Heart left ventricle (tissue), 13 donors: ENCODE data around the gene UPF2.

Experiments used
- CTCF ChIP-seq, 12 donors: fragments of 200-600 bp; sonication (generic) in 4 of 12; IDR thresholded peaks; one replicate each; pipeline versions ENCODE4 v1.5.0 to v1.8.0; 2018 to 2022; ENCODE audit warnings: antibody characterized with exemption in 12 of 12, mild to moderate bottlenecking in 5 of 12
- POLR2A ChIP-seq, 2 donors: fragments of 450-650 bp; IDR thresholded peaks; one replicate each; pipeline ENCODE4 v1.6.1; 2017; ENCODE audit warnings: antibody characterized with exemption in 2 of 2, mild to moderate bottlenecking in 2 of 2, moderate library complexity in 2 of 2
- donor health status: ischemic (EF 13 %, LVEDD 7.1; RV severe dilation, severe dysfunction).
- donor health status: DM: no; HTN: yes; CAD: no.
- donor health status: DM: no; HTN: no; CAD: no.
- donor health status: ischemic (EF 25% LVEDD 6.9; RV normal size, moderate dysfunction).
- donor health status: ischemic (EF 25% LVEDD 5.7; RV mildly dilated, moderate dysfunction).
- donor health status: ischemic (EF 35%, LVEDD 5.7; RV mildly dilated, moderate dysfunction).
- donor health status: nonischemic (EF 11% LVEDD 7.7; RV severe dilation, severe dysfunction).
- donor health status: DM: yes; HTN: yes; CAD: no.
- donor health status: PGD.
- donor health status: ischemic (EF 29% LVEDD 5.4; RV normal size, mild dysfunction).
- donor health status: nonischemic (EF 23%, LVEDD 6.1; RV moderate dilation, normal function).

DNA sequence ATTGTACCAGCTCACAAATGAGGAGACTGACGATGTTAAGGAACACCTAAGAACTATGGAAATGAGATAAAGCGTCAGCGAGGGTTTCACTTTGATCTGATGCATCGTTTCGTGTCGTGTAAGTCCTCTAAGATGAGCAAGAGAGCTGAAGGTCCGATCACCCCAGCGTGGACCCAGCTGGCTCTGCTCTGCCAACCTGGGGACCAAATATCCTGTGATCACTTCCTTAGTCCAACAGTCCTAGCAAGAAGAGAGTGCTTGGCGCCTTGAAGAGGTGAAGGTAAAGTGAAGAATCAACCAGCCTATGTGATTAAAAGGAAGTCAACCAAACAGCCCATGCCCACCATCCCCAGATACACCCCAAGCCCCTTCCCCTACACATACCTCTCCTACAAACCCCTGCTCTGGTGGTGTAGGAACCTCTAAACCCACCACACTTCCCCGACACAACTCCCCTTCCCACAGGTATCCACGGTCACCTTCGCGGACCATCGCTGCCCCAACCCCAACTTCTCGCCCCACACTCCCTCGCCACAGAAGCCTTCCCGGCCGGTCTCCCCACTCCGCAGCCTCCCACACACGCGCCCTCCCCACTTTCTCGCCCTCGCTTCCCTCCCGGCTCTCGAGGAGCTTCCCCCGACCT is 722 bp downstream of the UPF2 start:
- TF ChIP-seq POLR2A (IDR thresholded peaks at IDR 0.05) (no peak), CTCF (IDR thresholded peaks at IDR 0.05) (no peak)
